Umbilical cord (tissue), 2 donors: ENCODE results near the gene DGLUCY. TPM values are rescaled to one million over a fixed set of nuclear protein-coding genes. Genes with fewer than 3 reads are reported as not detected.
"Not testable (repeated sequence)": the region's sequence is repeated elsewhere in the genome, so short reads cannot be mapped to it uniquely, and the experiment has no call there.

Source experiments
- DNase-seq: peaks from one replicate; pipeline ENCODE4 v3.0.0-alpha.2; 2015; ENCODE audit warnings: low spot score
- total RNA-seq: library from RNA; depleted of rRNA; stranded (reverse); fragments of >200 nt; gene quantifications from one replicate; pipeline ENCODE4 v1.2.3, GENCODE V29; 2014; ENCODE audit warnings: low replicate concordance; ENCODE audit not compliant: insufficient read depth

DGLUCY gene
- total RNA-seq, 1 donor from 2014 or later, result 12.8 TPM

DNA sequence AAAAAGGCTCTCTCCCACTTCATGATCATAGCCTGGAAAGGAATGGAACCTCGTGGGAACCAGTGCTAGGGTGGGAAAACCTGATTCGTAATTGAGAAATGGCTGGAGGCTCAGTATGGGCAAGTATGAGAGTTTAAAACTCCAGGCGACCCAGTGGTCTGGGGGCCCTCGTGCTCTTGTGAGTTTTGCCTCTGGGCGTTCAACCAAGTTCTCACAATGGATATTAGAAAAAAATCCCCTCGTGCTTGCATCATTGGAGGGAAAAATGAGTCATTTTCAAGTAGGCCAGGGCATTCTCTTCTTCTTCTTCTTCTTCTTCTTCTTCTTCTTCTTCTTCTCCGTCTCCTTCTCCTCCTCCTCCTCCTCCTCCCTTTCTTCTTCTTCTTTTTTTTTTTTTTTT, 91.6 kb downstream of the DGLUCY start:
- DNase-seq, result no peak

DNA sequence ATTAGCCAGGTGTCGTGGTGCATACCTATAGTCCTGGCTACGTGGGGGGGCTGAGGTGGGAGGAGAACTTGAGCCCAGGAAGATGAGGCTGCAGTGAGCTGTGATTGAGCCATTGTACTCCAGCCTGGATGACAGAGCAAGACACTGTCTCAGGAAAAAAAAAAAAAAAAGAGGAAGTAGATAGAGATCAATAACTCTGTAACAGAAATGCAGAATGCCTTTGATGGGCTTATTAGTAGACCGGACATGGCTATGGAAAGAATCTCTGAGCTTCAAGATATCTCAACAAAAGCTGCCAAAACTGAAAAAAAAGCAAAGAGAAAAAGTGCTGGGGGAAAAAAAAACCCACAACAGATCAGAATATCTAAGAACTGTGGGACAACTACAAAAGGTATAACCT, 93.1 kb downstream of the DGLUCY start:
- no peak for DNase-seq

GRCh38 chr14:91211017-91211416, 97.1 kb downstream of the DGLUCY start:
- DNase-seq, result no peak

- DNase-seq, result no peak
Measured at GRCh38 chr14:91214306-91214705, 100.4 kb downstream of the DGLUCY start.

DNA sequence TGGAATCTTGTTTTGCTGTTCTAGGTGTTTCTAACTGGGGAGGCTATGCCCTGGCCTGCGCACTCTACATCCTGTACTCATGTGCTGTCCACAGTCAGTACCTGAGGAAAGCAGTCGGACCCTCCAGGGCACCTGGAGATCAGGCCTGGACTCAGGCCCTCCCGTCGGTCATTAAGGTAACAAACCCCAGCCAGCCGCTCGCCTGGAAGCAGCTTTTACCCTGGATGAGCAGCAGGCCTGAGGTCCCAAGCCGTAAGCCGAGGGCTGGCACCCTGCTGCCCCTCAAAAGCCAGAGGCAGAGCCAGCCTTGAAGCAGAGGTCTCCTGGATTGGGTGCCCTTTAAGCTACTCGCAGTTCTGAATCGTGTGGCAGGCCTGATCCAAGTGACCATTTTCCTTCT, 101.5 kb downstream of the DGLUCY start:
- no peak for DNase-seq

DNA sequence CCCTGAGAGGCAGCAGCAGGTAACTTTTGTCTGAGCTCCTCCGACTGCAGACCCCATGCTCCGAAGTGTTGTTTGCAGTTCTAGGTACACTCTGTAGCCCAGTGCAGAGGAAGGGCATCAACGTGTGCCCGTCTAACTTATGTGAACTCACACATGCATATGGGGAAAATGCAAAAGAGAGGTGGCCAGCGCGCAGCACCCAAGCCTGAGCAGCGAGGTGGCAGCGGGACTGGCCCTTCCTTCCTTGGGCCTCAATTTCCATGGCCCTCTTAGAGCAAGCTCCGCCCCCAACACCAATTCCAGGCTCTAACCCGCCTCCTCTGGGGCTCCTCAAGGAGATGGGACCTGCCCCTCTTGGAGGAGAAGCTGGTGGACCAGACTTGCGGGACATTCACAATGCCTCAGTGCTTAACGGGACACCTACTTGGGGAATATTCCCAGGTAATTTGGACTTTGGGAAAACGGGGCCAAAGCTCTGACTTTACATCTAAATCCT, 102.9 kb downstream of the DGLUCY start:
- no peak for DNase-seq

DNA sequence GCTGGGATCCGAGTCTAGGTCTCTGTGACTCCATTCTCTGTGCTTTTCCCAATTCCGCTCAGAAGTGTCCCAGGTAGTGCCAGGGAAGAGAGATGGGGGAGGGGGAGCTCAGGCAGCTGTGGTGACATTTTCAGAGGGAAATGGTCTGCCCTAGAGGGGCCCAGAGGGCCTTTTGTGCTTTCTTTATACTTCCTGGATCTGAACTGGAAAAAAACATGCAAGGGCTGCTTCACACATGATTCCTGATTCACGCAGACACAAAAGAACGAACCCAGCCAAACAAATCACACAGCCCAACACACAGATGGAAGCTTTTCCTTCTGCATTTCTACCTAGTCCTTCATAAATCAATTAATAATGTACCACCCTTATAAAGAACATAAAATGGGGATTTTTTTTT, 104.1 kb downstream of the DGLUCY start:
- no peak for DNase-seq

DNA sequence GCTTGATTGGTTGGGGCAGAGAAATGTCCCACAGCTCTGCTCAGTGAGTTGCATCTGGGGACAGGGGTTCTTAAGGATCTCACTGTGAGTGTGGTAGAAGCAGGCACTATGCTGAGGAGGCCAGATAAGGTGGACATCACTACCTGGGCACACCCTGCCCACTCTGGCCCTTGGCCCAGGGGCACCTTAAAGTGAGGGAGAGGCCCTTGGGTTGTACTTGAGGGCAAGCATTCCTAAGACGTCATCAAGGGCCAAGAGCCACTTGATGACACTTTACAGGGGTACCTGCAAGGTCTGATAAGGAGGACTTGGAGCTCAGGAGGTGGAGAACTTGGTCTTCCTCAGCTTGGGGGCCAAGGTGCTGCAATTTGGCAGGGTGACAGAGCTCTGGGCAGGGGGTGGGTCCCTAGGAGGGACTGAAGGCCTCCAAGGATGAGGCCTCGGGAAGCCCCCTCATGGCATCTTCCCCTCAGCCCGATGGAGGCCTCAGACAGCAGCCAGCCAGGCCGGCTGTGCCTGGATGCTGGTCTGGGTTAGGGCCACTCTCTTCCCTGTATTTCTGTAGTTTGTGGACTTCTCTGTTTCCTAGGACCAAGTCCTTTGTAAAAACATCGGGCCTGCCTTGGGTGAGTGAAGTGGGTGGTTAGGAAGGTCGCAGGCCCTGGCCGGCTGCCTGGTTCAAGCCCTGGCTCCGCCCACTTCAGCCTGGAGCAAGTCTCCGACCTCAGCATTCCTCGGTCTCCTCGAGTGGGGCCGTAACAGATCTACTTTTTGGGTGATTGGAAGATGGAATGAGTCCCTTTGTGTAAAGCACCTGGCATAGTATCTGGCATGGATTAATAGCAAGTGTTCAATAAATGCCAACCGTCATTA, 105.9 kb downstream of the DGLUCY start:
- no peak for DNase-seq

DNA sequence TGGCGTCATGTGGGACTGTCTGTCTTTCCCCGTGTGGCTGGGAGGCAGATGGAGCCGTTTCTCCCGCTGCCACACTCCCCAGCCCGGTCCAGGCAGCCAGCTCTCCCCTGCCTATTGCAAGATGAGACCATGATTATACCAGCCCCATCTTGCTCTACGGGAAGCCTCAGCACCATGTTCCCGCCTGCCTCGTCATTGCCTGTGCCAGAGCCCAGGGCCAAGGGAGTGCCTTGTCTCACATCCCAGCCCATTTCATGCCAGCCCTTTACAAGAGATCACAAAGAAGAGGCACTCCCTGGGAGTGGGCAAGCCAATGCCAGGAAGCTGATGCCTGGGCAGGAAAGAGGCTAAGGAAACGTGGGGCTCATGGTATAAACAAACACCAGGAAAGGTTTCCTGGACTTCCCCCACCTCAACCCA, 106.7 kb downstream of the DGLUCY start:
- no peak for DNase-seq

GRCh38 chr14:91221270-91221669, 107.4 kb downstream of the DGLUCY start:
- DNase-seq, result no peak

DNA sequence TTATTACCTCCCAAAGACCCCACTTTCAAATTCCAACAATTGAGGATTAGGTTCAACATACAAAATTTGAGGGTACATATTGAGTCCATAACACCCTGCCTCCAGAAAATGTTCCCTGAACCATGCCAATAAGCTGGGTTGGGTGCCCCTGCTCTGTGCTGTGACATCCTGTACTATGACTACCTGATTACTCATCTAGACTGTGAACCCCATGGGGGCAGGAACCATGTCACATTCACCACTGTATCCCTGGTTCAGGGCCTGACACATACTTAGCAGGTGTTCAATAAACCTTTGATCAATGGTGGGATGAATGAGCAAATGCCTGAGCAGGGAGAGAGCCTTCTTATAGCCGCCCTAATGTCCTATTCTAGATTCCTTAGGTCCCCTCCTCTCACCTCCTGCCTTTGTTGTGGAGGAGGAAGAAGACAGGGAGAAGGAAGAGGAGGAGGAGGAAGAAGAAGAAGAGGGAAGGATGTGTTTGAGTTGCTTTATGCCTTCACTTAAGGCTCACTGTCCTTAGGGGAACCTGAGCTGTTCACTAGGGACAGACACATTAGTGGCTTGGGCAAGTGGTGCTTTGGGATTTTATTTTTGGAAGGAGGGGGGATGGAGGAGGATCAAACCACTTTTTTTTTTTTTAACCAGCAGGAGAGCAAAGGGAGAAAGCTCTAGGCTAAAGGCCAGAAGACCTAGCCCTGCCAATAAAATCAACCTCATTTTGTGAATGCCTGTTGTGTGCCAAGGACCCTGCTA, 109.3 kb downstream of the DGLUCY start:
- DNase-seq, result no peak

DNA sequence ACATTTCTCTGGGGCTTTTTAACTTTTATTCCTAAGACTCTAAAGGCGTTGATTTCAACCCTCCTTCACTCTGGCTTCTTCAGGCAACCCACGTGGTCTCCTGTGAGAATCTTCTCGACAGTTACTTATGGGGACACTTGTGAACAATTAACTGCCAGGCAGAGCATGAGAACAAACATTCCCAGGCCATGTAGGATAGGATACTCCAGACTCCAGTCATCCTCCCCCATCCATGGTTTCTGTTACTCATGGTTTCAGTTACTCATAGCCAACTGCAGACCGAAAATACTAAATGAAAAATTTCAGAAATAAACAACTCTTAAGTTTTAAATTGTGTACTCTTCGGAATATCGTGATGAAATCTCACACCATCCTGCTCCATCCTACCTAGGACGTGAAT, 111.2 kb downstream of the DGLUCY start:
- DNase-seq, result no peak

DNA sequence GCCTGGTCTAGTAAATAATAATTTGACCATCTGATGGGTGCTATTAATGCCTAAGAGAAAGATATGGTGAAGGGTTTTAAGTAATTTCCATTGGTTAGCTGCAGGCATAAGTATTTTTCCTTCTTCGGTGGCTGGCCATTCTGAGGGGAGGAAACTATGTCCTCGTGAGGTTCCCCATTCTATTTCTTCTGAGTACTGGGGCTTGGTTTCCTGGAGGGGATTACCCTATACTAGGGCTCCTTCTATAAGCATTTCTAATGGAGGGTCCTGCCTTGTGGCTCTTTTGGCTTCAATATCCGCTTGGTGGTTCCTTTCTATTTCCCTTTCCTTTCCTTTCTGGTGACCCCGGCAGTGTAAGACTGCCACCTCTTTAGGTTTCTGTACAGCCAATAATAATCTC, 112.5 kb downstream of the DGLUCY start:
- not testable (repeated sequence) for DNase-seq

DNA sequence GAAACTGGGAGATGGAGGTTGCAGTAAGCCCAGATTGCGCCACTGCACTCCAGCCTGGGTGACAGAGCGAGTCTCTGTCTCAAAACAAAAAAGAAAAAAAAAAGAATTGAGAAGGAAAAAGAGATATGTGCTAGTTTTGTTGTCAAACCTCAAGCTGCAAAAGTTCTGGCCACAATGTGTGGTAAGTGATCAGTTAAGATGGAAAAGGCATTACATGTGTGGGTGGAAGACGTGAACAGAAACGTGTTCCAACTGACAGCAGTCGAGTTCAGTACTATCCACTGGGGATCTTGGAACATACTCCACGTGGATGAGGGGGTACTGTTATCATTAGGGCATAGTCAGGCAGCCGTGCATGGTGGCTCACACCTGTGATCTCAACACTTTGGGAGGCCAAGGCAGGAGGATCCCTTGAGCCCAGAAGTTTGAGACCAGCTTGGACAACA, 113.3 kb downstream of the DGLUCY start:
- no peak for DNase-seq

GRCh38 chr14:91228112-91229004, 114.5 kb downstream of the DGLUCY start:
- DNase-seq, result no peak

DNA sequence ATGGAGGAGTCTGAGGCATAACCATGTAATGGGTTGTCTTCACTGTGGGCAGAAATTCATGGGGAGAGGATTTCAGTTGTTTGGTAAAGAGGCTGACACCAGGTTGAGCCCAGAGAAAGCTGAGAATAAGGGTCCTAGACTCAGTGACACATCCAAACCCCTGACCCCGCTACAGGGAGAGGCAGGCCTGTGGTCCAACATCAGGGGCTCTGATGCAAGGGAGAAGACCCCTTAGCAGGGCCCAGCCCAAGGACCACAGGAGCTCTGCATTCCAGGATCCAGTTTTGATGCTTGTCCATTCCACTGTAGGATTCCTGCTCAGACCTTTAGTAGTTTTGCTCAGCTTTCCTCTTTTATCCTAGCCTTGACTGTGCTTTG, 115.1 kb downstream of the DGLUCY start:
- no peak for DNase-seq

DNA sequence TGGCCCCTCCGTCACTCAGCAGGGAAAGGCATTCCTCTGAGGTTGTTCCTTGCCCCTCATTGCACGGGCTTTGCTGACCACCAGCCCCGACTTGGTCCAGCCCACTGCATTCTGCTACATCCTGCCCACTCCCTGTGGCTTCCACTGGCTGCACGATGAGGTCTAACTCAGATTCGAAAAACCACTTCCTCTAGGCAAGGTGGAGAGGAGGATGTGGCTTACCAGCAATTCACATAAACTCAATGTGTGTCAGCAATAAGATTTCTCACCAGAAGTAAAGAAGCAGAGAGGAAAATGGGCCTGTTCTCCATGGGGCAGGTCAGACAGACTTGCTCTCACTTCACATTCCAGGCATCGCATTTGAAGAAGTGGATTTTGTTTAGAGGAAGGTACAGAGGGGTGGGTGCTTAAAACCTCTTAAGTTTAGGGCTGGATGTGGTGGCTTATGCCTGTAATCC, 115.9 kb downstream of the DGLUCY start:
- no peak for DNase-seq

GRCh38 chr14:91230397-91231035, 116.6 kb downstream of the DGLUCY start:
- DNase-seq, result no peak

DNA sequence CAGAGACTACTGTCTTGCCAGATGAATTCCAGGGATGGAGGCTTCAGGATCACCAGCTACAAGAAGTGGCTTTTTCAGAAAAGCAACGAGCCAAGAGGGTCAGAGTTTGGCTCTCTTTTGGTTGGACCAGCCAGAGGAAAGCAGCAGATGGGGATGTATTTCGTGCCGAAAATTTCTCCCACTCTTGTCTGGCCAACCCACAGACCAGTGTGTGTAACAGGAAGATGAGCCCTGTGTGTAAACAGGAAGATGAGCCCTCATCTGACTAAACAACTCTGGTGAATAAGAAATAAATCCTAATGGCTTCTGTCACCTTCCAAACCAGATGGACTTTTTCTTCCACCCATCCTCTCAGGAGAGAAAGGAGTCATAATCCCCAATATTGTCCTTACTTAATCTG, 117.6 kb downstream of the DGLUCY start:
- DNase-seq, result no peak

- DNase-seq, result no peak
Measured at GRCh38 chr14:91232052-91232451, 118.2 kb downstream of the DGLUCY start.

GRCh38 chr14:91232603-91233002, 118.7 kb downstream of the DGLUCY start:
- DNase-seq, result no peak
